ENCODE results near the gene TOMM20. TPM values are rescaled to one million over a fixed set of nuclear protein-coding genes. Genes with fewer than 3 reads are reported as not detected.

Gene TOMM20
- total RNA-seq, 1 donor: 96.5 TPM

DNA sequence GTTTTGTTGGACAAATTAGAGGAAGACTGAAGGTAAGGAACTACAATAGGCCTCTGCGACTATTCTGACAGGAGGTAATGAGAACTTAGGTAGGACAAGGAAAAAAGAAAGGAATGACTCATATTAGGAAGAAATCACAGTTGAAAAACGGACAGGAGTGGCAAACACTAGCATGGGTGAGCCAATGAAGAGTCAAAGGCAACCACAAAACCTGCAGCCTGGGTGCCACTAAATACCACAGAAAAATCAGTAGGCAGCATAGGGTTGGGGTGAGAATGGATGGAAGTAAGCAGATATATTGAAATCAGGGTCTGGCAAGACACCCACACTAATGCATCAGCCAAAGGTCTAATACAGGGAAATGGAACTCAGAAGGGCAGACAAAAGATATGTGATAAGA, 22.4 kb upstream of the TOMM20 start:
- TF ChIP-seq, protein P1, sequence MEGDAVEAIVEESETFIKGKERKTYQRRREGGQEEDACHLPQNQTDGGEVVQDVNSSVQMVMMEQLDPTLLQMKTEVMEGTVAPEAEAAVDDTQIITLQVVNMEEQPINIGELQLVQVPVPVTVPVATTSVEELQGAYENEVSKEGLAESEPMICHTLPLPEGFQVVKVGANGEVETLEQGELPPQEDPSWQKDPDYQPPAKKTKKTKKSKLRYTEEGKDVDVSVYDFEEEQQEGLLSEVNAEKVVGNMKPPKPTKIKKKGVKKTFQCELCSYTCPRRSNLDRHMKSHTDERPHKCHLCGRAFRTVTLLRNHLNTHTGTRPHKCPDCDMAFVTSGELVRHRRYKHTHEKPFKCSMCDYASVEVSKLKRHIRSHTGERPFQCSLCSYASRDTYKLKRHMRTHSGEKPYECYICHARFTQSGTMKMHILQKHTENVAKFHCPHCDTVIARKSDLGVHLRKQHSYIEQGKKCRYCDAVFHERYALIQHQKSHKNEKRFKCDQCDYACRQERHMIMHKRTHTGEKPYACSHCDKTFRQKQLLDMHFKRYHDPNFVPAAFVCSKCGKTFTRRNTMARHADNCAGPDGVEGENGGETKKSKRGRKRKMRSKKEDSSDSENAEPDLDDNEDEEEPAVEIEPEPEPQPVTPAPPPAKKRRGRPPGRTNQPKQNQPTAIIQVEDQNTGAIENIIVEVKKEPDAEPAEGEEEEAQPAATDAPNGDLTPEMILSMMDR (IDR thresholded peaks at IDR 0.05; ENCODE audit: insufficient read depth, low read length): no peak
- no peak for DNase-seq (ENCODE audit: low read depth)
- H3K4me3 ChIP-seq (ENCODE audit: low read depth, low read length): no peak overlapping the region

DNA sequence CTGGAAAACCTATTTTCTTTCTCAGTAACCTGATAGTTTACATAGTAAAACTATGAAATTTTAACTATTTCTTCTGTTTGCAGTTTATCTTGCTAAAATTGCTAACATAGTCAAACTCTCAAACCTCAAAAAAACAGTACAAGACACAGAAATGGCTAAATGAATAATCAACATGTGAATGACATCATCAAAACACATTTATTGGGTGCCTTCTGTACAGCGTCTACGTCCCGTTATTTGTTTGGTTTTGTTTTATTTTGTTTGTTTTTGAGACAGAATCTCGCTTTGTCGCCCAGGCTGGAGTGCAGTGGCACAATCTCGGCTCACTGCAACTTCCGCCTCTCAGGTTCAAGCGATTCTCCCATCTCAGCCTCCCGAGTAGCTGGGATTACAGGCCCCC, 21.2 kb upstream of the TOMM20 start:
- TF ChIP-seq, protein P1 (IDR thresholded peaks at IDR 0.05; ENCODE audit: insufficient read depth, low read length): no peak
- no peak overlapping the region for H3K4me3 ChIP-seq (ENCODE audit: low read depth, low read length)
- DNase-seq (ENCODE audit: low read depth): no peak

DNA sequence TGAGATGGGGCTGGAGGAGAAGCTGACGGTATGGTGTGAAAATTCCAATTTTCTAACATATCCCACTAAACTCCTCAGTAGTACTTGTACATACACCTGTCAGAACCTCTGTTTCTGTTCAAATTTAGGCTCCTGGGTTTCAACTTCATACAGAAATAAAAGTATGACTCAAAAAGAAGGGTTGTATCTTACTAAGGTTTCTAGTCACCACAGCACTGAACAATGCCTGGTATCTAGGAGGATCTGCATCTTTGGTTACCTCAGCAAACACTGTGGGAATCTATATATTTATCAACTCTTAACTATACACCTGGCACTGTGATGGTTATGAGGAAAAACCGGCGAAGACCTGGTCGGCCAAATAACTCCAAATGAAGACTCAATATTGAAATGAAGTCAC, 18.6 kb upstream of the TOMM20 start:
- no peak for DNase-seq (ENCODE audit: low read depth)
- no peak overlapping the region for H3K4me3 ChIP-seq (ENCODE audit: low read depth, low read length)

DNA sequence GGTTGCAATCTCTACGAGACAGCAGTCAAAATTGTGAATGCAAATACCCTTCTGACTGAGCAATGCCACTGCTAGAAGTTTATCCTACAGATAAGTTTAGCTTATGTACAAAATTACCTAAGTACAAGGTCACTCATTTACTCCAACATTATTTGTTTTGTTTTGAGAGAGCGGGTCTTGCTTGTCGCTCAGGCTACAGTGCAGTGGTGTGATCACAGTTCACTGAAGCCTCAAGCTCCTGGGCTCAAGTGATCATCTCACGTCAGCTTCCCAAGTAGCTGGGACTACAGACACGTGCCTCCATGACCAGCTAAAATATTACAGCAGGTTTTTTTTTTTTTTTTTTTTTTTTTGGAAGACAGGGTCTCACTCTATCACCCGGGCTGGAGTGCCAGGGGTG, 17.0 kb upstream of the TOMM20 start:
- TF ChIP-seq, protein P1 (IDR thresholded peaks at IDR 0.05; ENCODE audit: insufficient read depth, low read length): no peak
- no peak overlapping the region for H3K4me3 ChIP-seq (ENCODE audit: low read depth, low read length)
- no peak for DNase-seq (ENCODE audit: low read depth)

More for the DNA sequence above, 18.6 kb upstream of the TOMM20 start:
- TF ChIP-seq, protein P1 (IDR thresholded peaks at IDR 0.05; ENCODE audit: insufficient read depth, low read length): no peak

DNA sequence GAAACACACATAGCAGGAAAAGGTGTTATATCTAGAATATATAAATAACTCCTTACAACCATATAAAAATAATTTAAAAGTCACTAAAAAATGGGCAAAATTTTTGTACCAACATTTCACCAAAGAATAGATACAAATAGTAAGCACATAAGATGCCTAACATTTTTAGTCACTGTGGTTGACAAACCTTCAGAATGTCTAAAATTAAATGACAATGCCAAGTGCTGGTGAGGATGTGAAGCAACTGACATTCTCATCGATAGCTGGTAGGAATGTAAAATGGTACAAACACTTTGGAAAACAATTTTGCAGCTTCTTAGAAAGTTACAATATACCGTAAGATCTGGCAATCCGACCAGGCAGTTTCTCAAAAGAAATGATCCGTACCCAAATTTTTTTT, 14.4 kb upstream of the TOMM20 start:
- no peak overlapping the region for H3K4me3 ChIP-seq (ENCODE audit: low read depth, low read length)
- TF ChIP-seq, protein P1 (IDR thresholded peaks at IDR 0.05; ENCODE audit: insufficient read depth, low read length): no peak
- no peak for DNase-seq (ENCODE audit: low read depth)

DNA sequence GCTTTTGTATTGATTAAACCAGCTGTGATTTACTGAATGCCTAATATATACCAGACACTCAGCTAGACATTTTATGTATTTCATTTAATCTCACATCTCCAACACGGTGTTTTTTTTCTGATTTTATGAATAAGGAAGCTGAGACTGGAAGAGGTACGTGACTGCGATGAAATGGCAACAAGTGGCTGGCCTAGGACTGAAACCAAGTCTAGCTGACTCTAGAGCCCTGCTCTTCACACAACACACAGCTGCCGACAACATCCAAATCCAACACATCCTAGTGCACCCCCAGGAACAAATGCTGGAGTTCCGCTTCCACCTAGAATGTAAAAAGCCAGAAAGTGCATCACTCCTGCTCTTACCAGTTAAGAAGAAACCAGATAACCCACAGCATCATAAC, 10.7 kb upstream of the TOMM20 start:
- TF ChIP-seq, protein P1 (IDR thresholded peaks at IDR 0.05; ENCODE audit: insufficient read depth, low read length): no peak

DNA sequence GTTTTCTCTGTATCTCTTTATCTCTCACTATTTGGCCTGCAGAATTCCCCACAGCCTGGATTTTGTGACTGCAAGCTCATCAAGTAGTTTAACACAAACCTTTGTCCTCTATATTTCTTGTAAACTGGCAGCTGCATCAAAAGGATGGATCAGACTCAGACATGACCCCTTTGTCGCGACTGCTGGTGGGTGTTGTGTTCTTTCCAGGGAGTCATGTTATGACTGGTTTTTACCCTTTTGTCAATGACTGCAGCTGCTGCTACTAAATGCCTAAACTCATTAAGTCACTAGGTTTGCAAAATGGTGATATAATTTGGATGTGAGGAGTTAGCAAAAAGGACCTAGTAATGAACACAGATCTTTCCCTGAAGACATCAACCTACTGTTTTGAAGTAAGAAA, 10.2 kb upstream of the TOMM20 start:
- TF ChIP-seq, protein P1 (IDR thresholded peaks at IDR 0.05; ENCODE audit: insufficient read depth, low read length): no peak
- H3K4me3 ChIP-seq (ENCODE audit: low read depth, low read length): no peak overlapping the region
- no peak for DNase-seq (ENCODE audit: low read depth)

More for the DNA sequence above, 10.7 kb upstream of the TOMM20 start:
- no peak overlapping the region for H3K4me3 ChIP-seq (ENCODE audit: low read depth, low read length)
- DNase-seq (ENCODE audit: low read depth): no peak
